NCI-H226 (cell line): Measurements from ENCODE around the gene KIAA1614.
"Not testable (repeated sequence)": the region's sequence is repeated elsewhere in the genome, so short reads cannot be mapped to it uniquely, and the experiment has no call there.

Experiments
- DNase-seq: peaks from one replicate; pipeline ENCODE4 v3.0.0-alpha.2; 2015

KIAA1614 gene

DNA sequence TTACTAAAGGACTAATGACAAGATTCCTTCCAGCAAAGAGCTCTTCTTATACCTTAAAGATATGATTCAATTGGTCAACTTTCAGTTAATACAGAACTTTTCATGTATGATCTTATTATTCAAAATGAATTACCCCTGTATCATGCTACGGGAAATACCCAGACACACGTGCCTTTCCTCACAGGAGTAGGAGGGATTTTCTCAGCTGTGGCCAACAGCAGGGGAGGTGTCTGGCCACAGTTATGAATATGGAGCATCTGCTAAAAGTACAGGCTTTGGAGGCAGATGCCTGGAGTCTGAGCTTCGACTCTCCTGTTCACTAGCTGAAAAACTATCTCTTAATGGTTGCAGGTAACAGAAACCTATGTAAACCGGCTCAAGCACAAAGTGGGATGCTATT is 53.6 kb downstream of the KIAA1614 start:
- no peak for DNase-seq

DNA sequence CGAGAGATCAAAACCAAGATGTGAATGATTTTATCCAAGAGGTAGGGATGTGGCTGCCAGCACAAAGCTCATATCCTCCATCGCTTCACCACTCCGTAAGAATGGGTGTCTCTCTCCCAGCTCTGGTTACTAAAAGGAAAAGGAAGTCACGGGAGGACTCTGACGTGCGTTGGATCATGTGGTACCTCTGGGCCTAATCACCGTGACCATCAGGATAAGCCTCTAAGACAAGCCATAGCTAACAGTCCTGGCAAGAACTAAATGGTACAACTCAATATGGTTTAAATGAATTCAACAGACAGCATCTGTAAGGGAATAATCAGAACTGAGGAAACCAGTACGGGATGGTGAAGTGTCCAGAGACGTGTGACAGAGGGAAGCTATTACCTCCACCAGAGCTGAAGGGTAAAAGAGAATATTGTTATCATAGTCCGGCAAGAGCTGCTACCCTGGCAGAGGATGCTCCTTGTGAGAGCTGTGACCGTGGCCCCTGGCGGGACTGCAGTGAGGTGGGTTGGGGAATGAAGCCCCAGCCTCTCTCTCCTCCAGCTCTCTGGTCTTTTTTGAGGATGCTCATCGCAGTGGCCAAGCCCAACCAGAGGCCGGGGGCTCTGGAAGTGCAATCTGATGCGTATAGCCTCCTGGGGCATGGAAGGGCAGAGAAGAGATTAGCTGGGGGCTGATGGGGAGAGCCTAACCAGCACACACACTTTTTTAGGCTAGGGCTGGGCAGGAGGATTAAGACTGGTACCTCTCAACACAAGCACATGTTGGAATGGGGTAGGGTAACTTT is 54.2 kb downstream of the KIAA1614 start:
- DNase-seq: no peak

DNA sequence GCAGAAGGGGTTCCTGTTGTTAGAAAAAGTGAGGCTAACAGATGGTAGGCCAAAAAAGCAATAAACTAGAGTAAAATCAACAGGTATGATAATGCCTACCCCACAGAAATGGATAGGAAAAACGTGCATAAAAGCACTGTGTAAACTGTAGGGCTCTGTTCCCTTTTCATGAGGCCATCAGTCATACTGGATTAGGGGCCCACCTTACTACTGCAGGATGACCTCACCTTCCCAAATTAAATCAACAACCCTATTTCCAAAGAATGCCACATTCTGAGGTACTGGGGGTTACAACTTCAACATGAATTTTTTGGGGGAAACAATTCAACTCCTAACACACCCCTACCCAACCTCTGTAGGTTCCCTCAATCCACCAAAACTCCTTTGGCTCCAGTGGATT is 54.9 kb downstream of the KIAA1614 start:
- no peak for DNase-seq

DNA sequence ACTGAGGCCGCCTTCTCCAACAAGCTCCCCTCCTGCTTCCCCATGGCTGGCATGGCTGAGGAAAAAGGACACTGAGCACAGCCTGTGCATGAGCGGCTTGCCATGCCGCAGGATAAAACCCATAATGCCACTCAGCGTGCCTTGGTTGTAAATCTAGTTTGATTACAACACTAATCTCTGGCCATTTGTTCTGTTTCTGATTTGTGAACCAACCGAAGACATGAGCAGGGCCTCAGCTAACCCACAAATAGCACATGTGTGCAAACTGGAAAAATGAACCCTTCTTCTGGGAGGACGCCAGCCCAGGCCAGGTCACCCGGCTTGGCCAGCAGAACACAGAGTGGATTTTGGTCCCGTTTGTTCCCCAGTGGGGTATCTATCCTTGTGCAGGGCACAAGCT is 56.1 kb downstream of the KIAA1614 start:
- DNase-seq: not testable (repeated sequence)

DNA sequence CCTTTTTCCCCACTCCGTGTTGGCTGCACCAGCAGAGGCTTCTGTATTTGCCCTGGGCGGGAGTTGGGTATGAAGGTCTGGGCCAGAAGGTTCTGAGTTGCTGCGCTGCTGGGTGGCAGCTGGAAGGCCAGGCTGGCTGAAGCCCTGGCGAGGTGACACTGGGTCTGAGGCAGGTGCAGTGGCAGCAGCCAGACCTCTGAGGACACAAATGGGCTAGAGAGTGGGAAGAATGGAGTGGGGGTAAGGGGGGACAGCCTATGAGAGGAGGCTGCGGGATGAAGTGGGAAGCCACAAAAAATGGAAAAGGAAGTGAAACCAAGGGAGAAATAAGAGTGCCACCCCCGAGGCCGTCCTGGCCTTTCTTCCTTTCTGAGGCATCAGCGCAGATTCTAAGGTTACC is 56.7 kb downstream of the KIAA1614 start:
- no peak for DNase-seq

DNA sequence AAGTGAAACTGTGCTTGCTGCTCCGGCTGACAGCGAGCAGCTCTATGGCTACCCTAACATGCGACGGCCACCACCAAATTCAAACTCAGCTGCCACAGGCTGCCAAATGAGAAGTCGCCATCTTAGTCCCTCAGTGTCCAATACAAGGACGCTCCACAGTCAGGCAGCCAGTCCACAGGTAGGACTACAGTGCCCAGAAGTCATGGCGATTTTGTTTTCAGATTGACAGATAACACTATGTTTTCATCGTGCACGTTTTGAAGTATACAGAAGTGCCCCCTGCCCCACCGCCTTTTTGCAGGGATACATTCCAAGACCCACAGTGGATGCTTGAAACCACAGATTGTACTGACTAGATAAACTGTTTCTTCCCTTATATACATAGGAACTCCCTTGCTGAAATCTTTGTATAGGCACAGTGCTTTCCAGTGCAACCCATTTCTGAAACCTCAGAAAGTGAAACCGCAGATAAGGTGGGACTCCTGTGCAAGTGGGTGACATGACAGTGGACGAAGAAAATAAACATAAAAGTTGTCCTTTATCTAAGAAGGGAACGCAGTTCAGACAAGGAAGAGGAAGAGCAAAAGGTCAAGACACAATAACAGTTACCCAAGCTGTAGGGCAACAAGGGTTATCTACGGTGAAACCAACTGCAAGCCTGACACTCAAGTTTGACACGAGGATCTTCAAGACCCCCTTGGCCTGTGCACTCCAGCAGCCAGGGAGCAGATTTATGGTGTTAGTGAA is 57.8 kb downstream of the KIAA1614 start:
- DNase-seq: no peak

DNA sequence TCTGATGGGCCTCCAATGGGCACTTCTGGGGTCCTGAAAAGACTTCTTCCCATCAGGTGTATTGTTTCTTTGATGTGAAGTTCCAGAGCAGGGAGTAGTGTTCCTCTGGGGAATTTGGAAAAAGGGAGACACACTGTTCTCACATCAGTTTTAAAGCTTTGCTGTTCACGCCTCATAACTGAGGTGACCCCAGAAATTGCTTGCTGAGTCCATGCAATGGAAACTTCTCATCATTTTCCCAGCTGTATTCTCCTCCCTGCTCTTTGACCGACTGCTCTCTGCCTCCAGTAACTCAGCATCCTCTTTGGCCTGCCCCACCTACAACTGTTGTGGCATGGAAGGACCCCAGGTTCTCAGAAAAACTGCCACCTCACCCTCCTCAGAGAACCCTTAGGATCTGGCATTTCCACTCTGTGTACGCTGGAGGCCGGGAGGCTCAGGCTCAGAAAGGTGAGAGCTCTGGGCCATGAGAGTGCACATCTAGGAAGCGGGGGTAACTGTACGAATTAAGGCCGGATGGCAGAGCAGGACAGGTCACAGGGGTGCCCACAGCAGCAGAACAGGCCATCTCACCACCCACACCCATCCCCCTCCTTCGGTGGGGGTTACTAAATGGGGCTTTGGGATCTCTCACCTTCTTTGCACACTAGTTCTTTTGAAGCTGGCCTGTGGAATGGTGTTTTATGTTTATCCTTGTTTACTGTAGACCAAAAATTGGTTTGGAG is 58.7 kb downstream of the KIAA1614 start:
- DNase-seq: no peak

DNA sequence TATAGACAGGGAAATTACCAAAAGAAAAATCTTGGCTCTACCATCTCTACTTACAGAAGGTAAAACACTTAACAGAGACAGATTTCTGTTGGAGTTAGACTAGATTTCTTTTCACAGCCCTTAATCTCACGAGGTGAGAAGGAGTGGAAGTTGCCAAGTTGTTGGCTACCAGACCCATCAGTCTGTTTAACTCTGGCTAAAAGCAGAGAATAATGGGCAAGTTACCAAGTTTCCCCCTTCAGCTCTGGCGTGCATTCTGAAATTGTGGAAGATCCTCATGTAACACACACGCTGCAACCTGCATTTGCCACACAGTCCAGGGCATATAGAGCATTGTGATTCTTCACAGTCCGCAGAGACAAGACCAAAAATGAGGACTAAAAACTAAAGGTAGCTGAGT is 60.7 kb downstream of the KIAA1614 start:
- DNase-seq: no peak

DNA sequence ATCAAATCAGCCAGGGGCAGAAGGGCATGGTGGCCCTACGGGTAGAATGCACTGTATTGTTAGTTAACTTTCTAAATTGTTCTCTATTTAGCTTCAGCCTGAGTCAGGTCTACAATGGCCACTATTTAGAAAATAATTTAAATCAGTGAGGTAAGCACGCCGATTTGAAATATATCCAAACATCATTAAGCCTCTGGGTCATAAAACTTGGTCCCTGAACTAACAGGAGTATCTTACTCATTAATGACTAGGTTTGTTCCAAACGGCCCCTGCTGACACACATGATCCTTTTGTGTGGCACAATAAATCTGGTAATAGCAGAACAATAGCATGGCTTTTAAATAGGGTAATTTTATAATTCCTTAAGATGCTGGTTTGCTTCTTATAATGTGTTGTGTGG is 61.5 kb downstream of the KIAA1614 start:
- DNase-seq: no peak

DNA sequence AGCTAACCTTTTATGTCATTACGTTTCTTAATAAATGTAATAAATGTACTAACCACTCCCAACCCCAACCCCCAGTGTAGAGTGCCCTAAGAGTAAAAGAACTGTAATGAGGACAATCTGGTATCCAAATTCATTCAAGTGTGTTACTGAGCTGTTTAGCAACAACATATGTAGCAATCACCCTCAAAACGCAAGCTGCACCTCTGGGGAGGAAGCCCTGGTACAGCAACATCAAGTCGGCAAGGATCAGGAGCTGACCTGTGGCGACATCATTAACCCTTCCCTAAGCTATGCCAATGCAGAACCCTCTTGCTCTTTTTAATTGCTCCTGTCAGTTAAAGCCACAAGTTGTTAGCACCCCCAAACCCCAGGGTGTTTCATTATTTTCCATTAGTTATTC is 62.9 kb downstream of the KIAA1614 start:
- DNase-seq: no peak

DNA sequence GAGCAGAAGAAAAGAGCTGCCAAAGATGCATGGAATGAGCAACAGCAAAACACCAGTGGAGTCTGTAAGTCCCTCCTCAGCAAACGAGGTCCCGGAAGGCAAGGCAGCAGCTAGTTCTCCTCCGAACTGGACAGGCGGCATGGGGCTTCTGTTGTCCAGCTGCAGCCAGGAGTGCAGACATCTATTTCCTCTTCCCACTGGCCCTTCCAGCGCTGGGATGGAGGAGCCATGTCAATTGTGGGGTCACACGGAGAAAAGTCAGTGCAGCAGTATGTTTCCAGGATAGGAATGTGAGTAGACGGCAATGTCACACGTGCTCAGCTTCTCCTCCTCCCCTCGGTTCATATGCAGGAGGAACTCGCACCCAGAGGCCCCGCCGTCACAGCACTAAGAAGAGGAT is 63.5 kb downstream of the KIAA1614 start:
- DNase-seq: no peak

DNA sequence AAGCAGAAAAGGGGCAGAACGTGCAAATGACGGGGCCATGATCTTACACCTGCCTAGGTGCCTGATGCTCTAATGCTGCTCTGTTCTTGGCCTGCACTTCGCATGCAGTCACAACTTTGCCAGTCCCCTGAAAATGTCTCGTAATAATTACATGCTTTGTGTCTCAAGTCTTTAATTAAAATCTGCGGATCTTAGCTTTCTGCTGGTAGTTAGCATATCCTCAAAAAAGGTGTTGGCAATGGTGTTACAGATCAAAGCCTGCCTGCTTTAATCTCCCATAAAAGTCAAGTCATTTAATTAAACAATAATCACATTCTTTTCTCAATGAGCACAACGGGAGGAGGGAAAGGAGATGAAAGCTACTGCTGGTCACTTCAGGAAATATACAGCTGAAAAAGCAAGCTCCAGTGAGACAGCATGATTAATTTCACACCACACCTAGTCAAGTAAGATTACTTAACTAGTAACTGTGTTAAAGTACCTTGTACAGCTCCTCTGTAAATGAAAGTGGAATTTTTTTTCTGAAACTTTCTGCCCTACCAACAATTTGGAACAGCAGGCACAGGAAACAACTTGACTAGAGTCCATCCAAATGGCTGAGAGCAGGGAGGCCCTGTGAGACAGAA is 64.1 kb downstream of the KIAA1614 start:
- DNase-seq: no peak

DNA sequence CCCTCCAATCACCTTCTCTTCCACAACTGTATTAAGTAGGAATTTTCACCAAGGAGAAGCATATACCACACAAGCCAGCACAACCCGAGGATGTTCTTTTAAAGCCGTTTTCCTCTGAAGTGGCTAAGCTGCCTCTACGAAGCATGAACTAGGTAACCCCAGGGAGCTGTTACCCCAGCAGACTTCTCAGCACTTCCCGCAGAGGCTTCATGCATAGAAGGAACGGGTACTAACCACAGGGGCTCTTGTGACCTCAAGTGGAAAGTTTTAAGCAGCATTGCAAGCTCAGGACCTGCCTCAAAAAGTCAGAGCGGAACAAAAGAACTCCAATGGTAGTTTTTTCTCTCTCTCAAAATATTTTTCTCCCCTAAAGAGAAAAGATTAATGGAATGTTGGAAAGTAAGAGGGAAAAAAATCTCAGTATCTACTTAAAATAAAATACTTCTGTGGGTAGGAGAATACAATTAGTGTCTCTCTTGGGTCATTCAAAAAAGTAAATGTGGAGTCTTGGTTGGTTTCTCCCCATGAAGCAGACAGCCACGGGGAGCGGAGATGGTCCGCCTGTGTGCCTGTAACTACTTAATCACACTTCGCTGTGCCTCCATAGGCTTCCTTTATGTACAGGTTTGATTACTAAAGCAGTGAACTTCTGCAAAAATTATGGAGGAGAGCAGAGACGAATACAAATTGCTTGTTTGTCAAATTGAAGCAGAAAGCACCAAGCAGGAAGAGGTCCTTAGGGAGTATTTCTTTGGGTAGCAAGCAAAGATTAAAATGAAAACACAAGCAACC is 69.1 kb downstream of the KIAA1614 start:
- DNase-seq: no peak

DNA sequence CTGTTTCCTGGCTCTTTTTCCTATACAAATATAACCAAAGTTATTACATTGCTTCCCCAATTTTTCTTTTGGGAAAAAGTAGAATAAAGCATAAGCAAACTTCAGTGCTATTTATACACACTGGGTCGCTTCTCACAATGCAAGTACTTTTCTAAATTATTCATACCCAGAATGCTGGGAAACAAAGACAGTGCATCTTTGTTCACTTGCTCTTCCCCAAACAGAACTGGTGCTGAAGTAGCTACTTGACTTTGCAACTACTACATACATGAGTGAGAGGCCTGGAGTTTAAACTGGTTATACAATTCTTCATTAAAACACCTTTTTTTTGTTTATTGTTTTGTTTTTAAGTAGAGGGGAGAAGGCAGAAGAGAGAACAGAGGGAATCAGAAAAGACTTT is 69.7 kb downstream of the KIAA1614 start:
- no peak for DNase-seq

DNA sequence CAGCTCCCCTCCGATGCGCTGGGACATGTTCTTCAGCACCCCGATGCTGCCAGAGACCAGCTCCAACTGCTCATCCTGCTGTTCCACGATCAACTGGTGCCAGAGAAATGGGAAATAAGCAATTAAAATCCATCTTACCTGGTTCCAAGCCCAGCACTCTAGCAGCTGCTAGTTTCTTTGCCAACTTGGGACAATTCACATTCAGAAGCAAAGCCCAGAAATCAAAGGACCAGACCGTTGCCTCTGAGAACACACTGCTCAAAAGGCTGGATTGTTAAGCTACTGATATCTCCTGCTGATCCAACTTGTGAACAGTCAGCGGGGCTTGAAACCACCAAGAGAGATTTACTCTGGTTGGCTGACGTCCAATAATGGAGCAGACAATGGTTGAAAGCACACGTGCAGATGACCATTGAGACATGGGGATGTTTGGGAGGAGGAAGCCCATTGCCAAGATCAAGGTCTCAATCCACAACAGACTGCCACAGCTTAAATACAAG is 75.6 kb downstream of the KIAA1614 start:
- DNase-seq: no peak

DNA sequence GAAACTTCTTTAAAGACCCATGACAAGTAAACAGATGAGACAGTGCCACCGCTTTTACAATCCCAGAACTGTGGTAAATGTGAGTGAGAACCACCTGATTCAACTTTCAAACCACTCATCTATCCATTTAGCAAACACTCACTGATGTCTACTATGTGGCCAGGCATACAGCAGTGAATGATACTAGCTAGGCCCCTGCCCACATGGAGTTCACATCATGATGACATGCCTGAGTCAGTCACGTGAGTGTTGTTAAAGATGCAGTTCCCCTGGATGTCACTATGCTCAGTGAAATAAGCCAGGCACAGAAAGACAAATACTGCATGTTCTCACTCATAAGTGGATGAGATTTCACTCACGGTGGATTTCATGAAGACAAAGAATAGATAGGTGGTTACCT is 81.6 kb downstream of the KIAA1614 start:
- no peak for DNase-seq

DNA sequence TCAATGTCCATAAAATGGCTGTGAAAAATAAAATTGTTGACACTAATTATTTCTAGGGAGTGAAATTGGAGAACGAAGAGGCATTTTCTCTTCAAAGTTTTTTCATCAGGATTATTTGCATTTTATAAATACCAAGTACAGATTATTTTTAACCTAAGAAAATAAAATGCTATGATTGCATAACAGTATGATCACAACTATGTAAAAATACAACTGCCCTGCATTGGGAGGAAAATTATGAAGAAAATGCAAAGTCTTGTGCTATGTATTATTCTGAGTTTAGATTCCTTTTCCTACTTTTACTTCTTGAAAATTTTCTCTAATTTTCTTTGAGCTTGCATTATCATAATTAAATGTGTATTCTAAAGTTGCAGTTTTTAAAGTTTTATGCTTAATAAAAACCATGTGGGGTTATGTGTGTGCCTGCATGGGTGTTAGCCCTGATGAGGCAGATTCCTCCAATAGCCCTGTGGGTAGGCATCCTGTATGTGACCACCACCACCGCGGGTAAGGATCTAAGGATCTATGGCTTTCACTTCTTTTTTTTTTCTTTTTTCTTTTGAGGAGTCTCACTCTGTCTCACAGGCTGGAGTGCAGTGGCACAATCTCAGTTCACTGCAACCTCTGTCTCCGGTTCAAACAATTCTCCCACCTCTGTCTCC is 85.3 kb downstream of the KIAA1614 start:
- no peak for DNase-seq
